ENCODE data around the gene SNAP47. TPM values are rescaled to one million over a fixed set of nuclear protein-coding genes. Genes with fewer than 3 reads are reported as not detected.

The SNAP47 gene
- total and polyA plus RNA-seq, 9 of the 15 experiments (the other 6 are each of a cell fraction or from before 2014, with no cell fraction given): 2.5 to 41.3 (median 32.6) TPM

- Histone ChIP-seq H3K27ac (ENCODE audit: extremely low read depth, low read depth, low read length) (no peak overlapping the region), H3K27me3 (ENCODE audit: control insufficient read depth in 2 of 2, insufficient read depth in 2 of 2, low read length in 2 of 2) (peaks cover 0 to 2% of the 10 kb centered on the region in 2 experiments; a peak in 2 of 5 replicates), H3K9me3 (replicated peaks; ENCODE audit: control insufficient read depth, insufficient read depth, low read depth, low read length) (no peaks in the 10 kb centered on the region; the same call in 1 of the 2 replicates), H3K4me3 (no peak overlapping the region), H3K9me1 (ENCODE audit: control insufficient read depth, insufficient read depth, low read length) (no peaks in the 10 kb centered on the region), H3K4me2 (ENCODE audit: insufficient read depth, low read length) (no peak overlapping the region), H3K9ac (ENCODE audit: insufficient read depth in 1 of 2, low read depth in 2 of 2, low read length in 2 of 2) (no peak overlapping the region), H4K20me1 (replicated peaks; ENCODE audit: control insufficient read depth, insufficient read depth, low read length) (no peaks in the 10 kb centered on the region), H3K36me3 (ENCODE audit: control insufficient read depth, insufficient read depth, low read length) (no peaks in the 10 kb centered on the region), H3K4me1 (replicated peaks in 1 of 2; ENCODE audit: control insufficient read depth in 2 of 2, insufficient read depth in 2 of 2, low read length in 2 of 2) (no peaks in the 10 kb centered on the region; a peak in 1 of 5 replicates), H2AFZ (ENCODE audit: low read depth, low read length) (no peak overlapping the region), H3K79me2 (ENCODE audit: control insufficient read depth, insufficient read depth, low read length) (no peaks in the 10 kb centered on the region)
- DNase-seq (ENCODE audit: extremely low read depth in 1 of 4, low spot score in 3 of 4) (no peak), ATAC-seq (no peak), FAIRE-seq (no peak)
- TF ChIP-seq NCOR1 (IDR thresholded peaks at IDR 0.05) (no peak), KLF16 (IDR thresholded peaks at IDR 0.05) (no peak), ZNF644 (tag; IDR thresholded peaks at IDR 0.05; ENCODE audit: low read depth) (no peak), YY1 (IDR thresholded peaks at IDR 0.05; ENCODE audit: borderline replicate concordance in 1 of 3, control insufficient read depth in 1 of 3, extremely low read depth in 1 of 3, insufficient read depth in 3 of 3, insufficient read length in 1 of 3, insufficient replicate concordance in 2 of 3, low read depth in 1 of 3, low read length in 2 of 3) (no peak), ZNF764 (CRISPR knock-in tag; IDR thresholded peaks at IDR 0.05; ENCODE audit: low read depth) (no peak), POLR2AphosphoS2 (IDR thresholded peaks at IDR 0.05; ENCODE audit: low read length) (no peak), RHOXF2B (CRISPR knock-in tag; conservative IDR thresholded peaks at IDR 0.05) (no peak), TFAP4 (CRISPR knock-in tag; IDR thresholded peaks at IDR 0.05; ENCODE audit: borderline replicate concordance) (no peak), RNF2 (IDR thresholded peaks at IDR 0.05) (no peak), DDX20 (tag; IDR thresholded peaks at IDR 0.05; ENCODE audit: low read depth) (no peak), TCF7L2 (IDR thresholded peaks at IDR 0.05; ENCODE audit: low read depth, low read length) (no peak), HMG20B (CRISPR knock-in tag; IDR thresholded peaks at IDR 0.05) (no peak), CSDE1 (IDR thresholded peaks at IDR 0.05) (no peak), AFF1 (IDR thresholded peaks at IDR 0.05; ENCODE audit: low read depth in 1 of 2, partially characterized antibody in 2 of 2) (no peak), ZBTB12 (CRISPR knock-in tag; IDR thresholded peaks at IDR 0.05) (no peak), CBFA2T2 (conservative IDR thresholded peaks at IDR 0.05) (no peak)
- ChIA-PET CTCF (ENCODE audit: low intra/inter-chr PET ratio) (no interaction called here), POLR2A (no interaction called here)
- BruUV-seq (replicated peaks): no TSS peak
- in situ Hi-C loops (cut with MboI): no loop called here
- intact Hi-C loops (cut with micrococcal nuclease): no loop called here
- whole genome bisulfite sequencing (ENCODE audit: insufficient coverage, low coverage, missing lambda C conversion rate): 0% methylated on average over 1 of the region's 1 CpG
Observed at GRCh38 chr1:227709451-227709850, 25.8 kb upstream of the SNAP47 start.
